Measurements from ENCODE around the gene KIDINS220.

Gene KIDINS220

GRCh38 chr2:8836971-8837794 is at the start of gene KIDINS220:
TSS of gene KIDINS220 (minus strand) at chr2:8837613. CDS start at chr2:8827093, 10,520 bp downstream.
- in situ Hi-C loops (cut with MboI; ENCODE audit: low pct_unique_long_range_greater_than_20kb, low sequenced_read_pairs, unreplicated experiment), result no loop called here
- DNase-seq (ENCODE audit: low spot score), result peak; percentile 99
- TF ChIP-seq CTCF (IDR thresholded peaks at IDR 0.05; ENCODE audit: extremely low read depth, insufficient read depth, missing control alignments), result no peak

GRCh38 chr2:8886876-8887275 is 49.5 kb upstream of the KIDINS220 start:
- no peak for TF ChIP-seq CTCF (IDR thresholded peaks at IDR 0.05; ENCODE audit: extremely low read depth, insufficient read depth, missing control alignments)
- DNase-seq (ENCODE audit: low spot score), result no peak
- in situ Hi-C loops (cut with MboI; ENCODE audit: low pct_unique_long_range_greater_than_20kb, low sequenced_read_pairs, unreplicated experiment), result no loop called here

GRCh38 chr2:8886202-8886518 is 48.7 kb upstream of the KIDINS220 start:
- in situ Hi-C loops (cut with MboI; ENCODE audit: low pct_unique_long_range_greater_than_20kb, low sequenced_read_pairs, unreplicated experiment), result no loop called here
- TF ChIP-seq CTCF (IDR thresholded peaks at IDR 0.05; ENCODE audit: extremely low read depth, insufficient read depth, missing control alignments), result no peak
- no peak for DNase-seq (ENCODE audit: low spot score)

GRCh38 chr2:8885449-8886201 is 48.2 kb upstream of the KIDINS220 start:
- in situ Hi-C loops (cut with MboI; ENCODE audit: low pct_unique_long_range_greater_than_20kb, low sequenced_read_pairs, unreplicated experiment), result no loop called here
- no peak for TF ChIP-seq CTCF (IDR thresholded peaks at IDR 0.05; ENCODE audit: extremely low read depth, insufficient read depth, missing control alignments)
- no peak for DNase-seq (ENCODE audit: low spot score)

- TF ChIP-seq CTCF (IDR thresholded peaks at IDR 0.05; ENCODE audit: extremely low read depth, insufficient read depth, missing control alignments), result no peak
- DNase-seq (ENCODE audit: low spot score), result no peak
- in situ Hi-C loops (cut with MboI; ENCODE audit: low pct_unique_long_range_greater_than_20kb, low sequenced_read_pairs, unreplicated experiment), result no loop called here
Measured at GRCh38 chr2:8884812-8885211, 47.4 kb upstream of the KIDINS220 start.

- peak; percentile 27 for TF ChIP-seq CTCF (IDR thresholded peaks at IDR 0.05; ENCODE audit: extremely low read depth, insufficient read depth, missing control alignments)
- DNase-seq (ENCODE audit: low spot score), result no peak
- in situ Hi-C loops (cut with MboI; ENCODE audit: low pct_unique_long_range_greater_than_20kb, low sequenced_read_pairs, unreplicated experiment), result no loop called here
Measured at GRCh38 chr2:8882094-8882493, 44.7 kb upstream of the KIDINS220 start.
